GM19467 (cell line): Measurements from ENCODE around the gene PTPN13.

Experiments used
- ATAC-seq: cut with Tn5 transposase; IDR thresholded peaks from one replicate; pipeline ENCODE4 v1.9.1; 2021; ENCODE audit warnings: mild to moderate bottlenecking, moderate library complexity; ENCODE audit not compliant: unreplicated experiment

PTPN13 gene

GRCh38 chr4:86592553-86593249 lies 1.4 kb upstream of the PTPN13 start:
- no peak for ATAC-seq

- peak; percentile 14 for ATAC-seq
Observed at GRCh38 chr4:86594559-86595425, 677 bp downstream of the PTPN13 start.

- no peak for ATAC-seq
Observed at GRCh38 chr4:86595426-86595805, 1.3 kb downstream of the PTPN13 start.

- no peak for ATAC-seq
Observed at GRCh38 chr4:86596807-86597206, 2.7 kb downstream of the PTPN13 start.

- no peak for ATAC-seq
Observed at GRCh38 chr4:86600007-86600653, 6.0 kb downstream of the PTPN13 start.

- ATAC-seq = no peak
Observed at GRCh38 chr4:86603311-86603885, 9.3 kb downstream of the PTPN13 start.

- ATAC-seq = no peak
Observed at GRCh38 chr4:86606809-86607208, 12.7 kb downstream of the PTPN13 start.

- ATAC-seq = no peak
Observed at GRCh38 chr4:86608757-86609375, 14.8 kb downstream of the PTPN13 start.

- ATAC-seq = no peak
Observed at GRCh38 chr4:86611757-86612156, 17.6 kb downstream of the PTPN13 start.

GRCh38 chr4:86613734-86614133 lies 19.6 kb downstream of the PTPN13 start:
- no peak for ATAC-seq

- ATAC-seq = no peak
Observed at GRCh38 chr4:86614865-86615264, 20.8 kb downstream of the PTPN13 start.

- no peak for ATAC-seq
Observed at GRCh38 chr4:86615501-86615900, 21.4 kb downstream of the PTPN13 start.

GRCh38 chr4:86619656-86620055 lies 25.5 kb downstream of the PTPN13 start:
- no peak for ATAC-seq

GRCh38 chr4:86621435-86621834 lies 27.3 kb downstream of the PTPN13 start:
- no peak for ATAC-seq

GRCh38 chr4:86626066-86626465 lies 32.0 kb downstream of the PTPN13 start:
- no peak for ATAC-seq

- ATAC-seq = no peak
Observed at GRCh38 chr4:86627462-86628135, 33.5 kb downstream of the PTPN13 start.

GRCh38 chr4:86630629-86631028 lies 36.5 kb downstream of the PTPN13 start:
- ATAC-seq = no peak

- ATAC-seq = no peak
Observed at GRCh38 chr4:86631166-86631565, 37.1 kb downstream of the PTPN13 start.

GRCh38 chr4:86633854-86634253 lies 39.7 kb downstream of the PTPN13 start:
- no peak for ATAC-seq

- ATAC-seq = no peak
Observed at GRCh38 chr4:86640469-86640868, 46.4 kb downstream of the PTPN13 start.
